OCI-LY7 (cell line): ENCODE measurements around the gene NKX6-2.

Experiments used
- CTCF ChIP-seq: fragments of 200-600 bp; sonication (generic); conservative IDR thresholded peaks from 2 replicates; pipeline ENCODE4 v1.5.1; 2014; ENCODE audit warnings: mild to moderate bottlenecking, antibody characterized with exemption, low read length, moderate library complexity, mixed read lengths
- EZH2phosphoT487 ChIP-seq: fragments of 200-600 bp; sonication (generic); IDR thresholded peaks from 2 replicates; pipeline ENCODE4 v1.6.1; 2018; ENCODE audit warnings: low read depth, borderline replicate concordance, mild to moderate bottlenecking, mixed run types, antibody characterized with exemption, low read length, moderate library complexity, mixed read lengths

- TF ChIP-seq CTCF (no peak), EZH2phosphoT487 (no peak)
Observed at GRCh38 chr10:132815168-132815857, 29.4 kb upstream of the NKX6-2 start.
